Measurements from ENCODE around the gene PASD1.

The PASD1 gene

GRCh38 chrX:151701531-151701930 is 138.1 kb downstream of the PASD1 start:
- Histone ChIP-seq H2AFZ (ENCODE audit: low read length, unreplicated experiment) (no peak overlapping the region), H3K27me3 (ENCODE audit: insufficient read depth, low read length) (no peaks in the 10 kb centered on the region), H3K4me1 (ENCODE audit: control insufficient read depth, insufficient read depth, low read length, unreplicated experiment) (no peaks in the 10 kb centered on the region), H3K4me3 (ENCODE audit: low read depth, low read length) (no peak overlapping the region), H3K79me2 (ENCODE audit: control insufficient read depth, insufficient read depth, low read length, unreplicated experiment) (no peaks in the 10 kb centered on the region), H3K36me3 (ENCODE audit: insufficient read depth, low read length) (no peaks in the 10 kb centered on the region), H3K27ac (ENCODE audit: low read depth, low read length) (no peak overlapping the region)

- H3K4me3 ChIP-seq (ENCODE audit: low read depth, low read length): no peak overlapping the region
- H3K27me3 ChIP-seq (ENCODE audit: insufficient read depth, low read length): no peaks in the 10 kb centered on the region
- no peaks in the 10 kb centered on the region for H3K79me2 ChIP-seq (ENCODE audit: control insufficient read depth, insufficient read depth, low read length, unreplicated experiment)
- H3K27ac ChIP-seq (ENCODE audit: low read depth, low read length): no peak overlapping the region
- no peaks in the 10 kb centered on the region for H3K36me3 ChIP-seq (ENCODE audit: insufficient read depth, low read length)
- no peaks in the 10 kb centered on the region for H3K4me1 ChIP-seq (ENCODE audit: control insufficient read depth, insufficient read depth, low read length, unreplicated experiment)
- no peak overlapping the region for H2AFZ ChIP-seq (ENCODE audit: low read length, unreplicated experiment)
These were observed 138.7 kb downstream of the PASD1 start for GRCh38 chrX:151702026-151702714.

- Histone ChIP-seq H3K36me3 (ENCODE audit: insufficient read depth, low read length) (no peaks in the 10 kb centered on the region), H3K79me2 (ENCODE audit: control insufficient read depth, insufficient read depth, low read length, unreplicated experiment) (no peaks in the 10 kb centered on the region), H3K27ac (ENCODE audit: low read depth, low read length) (no peak overlapping the region), H3K27me3 (ENCODE audit: insufficient read depth, low read length) (no peaks in the 10 kb centered on the region), H3K4me3 (ENCODE audit: low read depth, low read length) (no peak overlapping the region), H2AFZ (ENCODE audit: low read length, unreplicated experiment) (no peak overlapping the region), H3K4me1 (ENCODE audit: control insufficient read depth, insufficient read depth, low read length, unreplicated experiment) (no peaks in the 10 kb centered on the region)
These were observed 139.4 kb downstream of the PASD1 start for GRCh38 chrX:151702741-151703340.

GRCh38 chrX:151703487-151703886 is 140.0 kb downstream of the PASD1 start:
- no peak overlapping the region for H3K4me3 ChIP-seq (ENCODE audit: low read depth, low read length)
- no peaks in the 10 kb centered on the region for H3K36me3 ChIP-seq (ENCODE audit: insufficient read depth, low read length)
- H3K79me2 ChIP-seq (ENCODE audit: control insufficient read depth, insufficient read depth, low read length, unreplicated experiment): no peaks in the 10 kb centered on the region
- H2AFZ ChIP-seq (ENCODE audit: low read length, unreplicated experiment): no peak overlapping the region
- no peaks in the 10 kb centered on the region for H3K4me1 ChIP-seq (ENCODE audit: control insufficient read depth, insufficient read depth, low read length, unreplicated experiment)
- no peaks in the 10 kb centered on the region for H3K27me3 ChIP-seq (ENCODE audit: insufficient read depth, low read length)
- no peak overlapping the region for H3K27ac ChIP-seq (ENCODE audit: low read depth, low read length)

GRCh38 chrX:151704041-151704663 is 140.7 kb downstream of the PASD1 start:
- Histone ChIP-seq H3K4me3 (ENCODE audit: low read depth, low read length) (peak overlapping the region; percentile 37; the same call in 1 of the 2 replicates), H2AFZ (ENCODE audit: low read length, unreplicated experiment) (no peak overlapping the region), H3K27ac (ENCODE audit: low read depth, low read length) (no peak overlapping the region), H3K79me2 (ENCODE audit: control insufficient read depth, insufficient read depth, low read length, unreplicated experiment) (no peaks in the 10 kb centered on the region), H3K4me1 (ENCODE audit: control insufficient read depth, insufficient read depth, low read length, unreplicated experiment) (no peaks in the 10 kb centered on the region), H3K36me3 (ENCODE audit: insufficient read depth, low read length) (no peaks in the 10 kb centered on the region), H3K27me3 (ENCODE audit: insufficient read depth, low read length) (no peaks in the 10 kb centered on the region)

- Histone ChIP-seq H3K27me3 (ENCODE audit: insufficient read depth, low read length) (no peaks in the 10 kb centered on the region), H2AFZ (ENCODE audit: low read length, unreplicated experiment) (no peak overlapping the region), H3K36me3 (ENCODE audit: insufficient read depth, low read length) (no peaks in the 10 kb centered on the region), H3K4me3 (ENCODE audit: low read depth, low read length) (no peak overlapping the region), H3K4me1 (ENCODE audit: control insufficient read depth, insufficient read depth, low read length, unreplicated experiment) (no peaks in the 10 kb centered on the region), H3K27ac (ENCODE audit: low read depth, low read length) (no peak overlapping the region), H3K79me2 (ENCODE audit: control insufficient read depth, insufficient read depth, low read length, unreplicated experiment) (no peaks in the 10 kb centered on the region)
These were observed 145.3 kb downstream of the PASD1 start for GRCh38 chrX:151708821-151709220.

- Histone ChIP-seq H3K27me3 (ENCODE audit: insufficient read depth, low read length) (no peaks in the 10 kb centered on the region), H3K4me3 (ENCODE audit: low read depth, low read length) (no peak overlapping the region), H2AFZ (ENCODE audit: low read length, unreplicated experiment) (no peak overlapping the region), H3K79me2 (ENCODE audit: control insufficient read depth, insufficient read depth, low read length, unreplicated experiment) (no peaks in the 10 kb centered on the region), H3K4me1 (ENCODE audit: control insufficient read depth, insufficient read depth, low read length, unreplicated experiment) (no peaks in the 10 kb centered on the region), H3K27ac (ENCODE audit: low read depth, low read length) (no peak overlapping the region), H3K36me3 (ENCODE audit: insufficient read depth, low read length) (no peaks in the 10 kb centered on the region)
These were observed 147.0 kb downstream of the PASD1 start for GRCh38 chrX:151710457-151710856.

- H2AFZ ChIP-seq (ENCODE audit: low read length, unreplicated experiment): no peak overlapping the region
- no peaks in the 10 kb centered on the region for H3K79me2 ChIP-seq (ENCODE audit: control insufficient read depth, insufficient read depth, low read length, unreplicated experiment)
- H3K27ac ChIP-seq (ENCODE audit: low read depth, low read length): no peak overlapping the region
- H3K4me3 ChIP-seq (ENCODE audit: low read depth, low read length): no peak overlapping the region
- H3K27me3 ChIP-seq (ENCODE audit: insufficient read depth, low read length): no peaks in the 10 kb centered on the region
- no peaks in the 10 kb centered on the region for H3K4me1 ChIP-seq (ENCODE audit: control insufficient read depth, insufficient read depth, low read length, unreplicated experiment)
- H3K36me3 ChIP-seq (ENCODE audit: insufficient read depth, low read length): no peaks in the 10 kb centered on the region
These were observed 147.7 kb downstream of the PASD1 start for GRCh38 chrX:151711154-151711553.

- no peak overlapping the region for H3K4me3 ChIP-seq (ENCODE audit: low read depth, low read length)
- no peaks in the 10 kb centered on the region for H3K4me1 ChIP-seq (ENCODE audit: control insufficient read depth, insufficient read depth, low read length, unreplicated experiment)
- H2AFZ ChIP-seq (ENCODE audit: low read length, unreplicated experiment): no peak overlapping the region
- H3K36me3 ChIP-seq (ENCODE audit: insufficient read depth, low read length): no peaks in the 10 kb centered on the region
- no peak overlapping the region for H3K27ac ChIP-seq (ENCODE audit: low read depth, low read length)
- no peaks in the 10 kb centered on the region for H3K79me2 ChIP-seq (ENCODE audit: control insufficient read depth, insufficient read depth, low read length, unreplicated experiment)
- H3K27me3 ChIP-seq (ENCODE audit: insufficient read depth, low read length): no peaks in the 10 kb centered on the region
These were observed 148.3 kb downstream of the PASD1 start for GRCh38 chrX:151711787-151712186.

- H3K27me3 ChIP-seq (ENCODE audit: insufficient read depth, low read length): no peaks in the 10 kb centered on the region
- H3K4me3 ChIP-seq (ENCODE audit: low read depth, low read length): no peak overlapping the region
- H3K36me3 ChIP-seq (ENCODE audit: insufficient read depth, low read length): no peaks in the 10 kb centered on the region
These were observed 148.8 kb downstream of the PASD1 start for GRCh38 chrX:151712253-151712652.

GRCh38 chrX:151713849-151714248 is 150.4 kb downstream of the PASD1 start:
- no peak overlapping the region for H3K4me3 ChIP-seq (ENCODE audit: low read depth, low read length)
- no peaks in the 10 kb centered on the region for H3K36me3 ChIP-seq (ENCODE audit: insufficient read depth, low read length)
- no peaks in the 10 kb centered on the region for H3K4me1 ChIP-seq (ENCODE audit: control insufficient read depth, insufficient read depth, low read length, unreplicated experiment)
- H2AFZ ChIP-seq (ENCODE audit: low read length, unreplicated experiment): no peak overlapping the region
- H3K27me3 ChIP-seq (ENCODE audit: insufficient read depth, low read length): no peaks in the 10 kb centered on the region
- no peaks in the 10 kb centered on the region for H3K79me2 ChIP-seq (ENCODE audit: control insufficient read depth, insufficient read depth, low read length, unreplicated experiment)
- H3K27ac ChIP-seq (ENCODE audit: low read depth, low read length): no peak overlapping the region

More at GRCh38 chrX:151712253-151712652, 148.8 kb downstream of the PASD1 start:
- Histone ChIP-seq H3K79me2 (ENCODE audit: control insufficient read depth, insufficient read depth, low read length, unreplicated experiment) (no peaks in the 10 kb centered on the region), H3K4me1 (ENCODE audit: control insufficient read depth, insufficient read depth, low read length, unreplicated experiment) (no peaks in the 10 kb centered on the region), H2AFZ (ENCODE audit: low read length, unreplicated experiment) (no peak overlapping the region), H3K27ac (ENCODE audit: low read depth, low read length) (no peak overlapping the region)

All from ACC112 (cell line).